ENCODE results near the gene CYP21A2. TPM values are rescaled to one million over a fixed set of nuclear protein-coding genes. Genes with fewer than 3 reads are reported as not detected.
A peak's percentile ranks its signal among the peaks of the same experiment; 100 is the strongest.

CYP21A2 gene
- total RNA-seq, 5 donors from 2014 or later (not counting 1 experiment from before 2014, with no cell fraction given), result 0.43 to 2.2 (median 1.6) TPM

DNA sequence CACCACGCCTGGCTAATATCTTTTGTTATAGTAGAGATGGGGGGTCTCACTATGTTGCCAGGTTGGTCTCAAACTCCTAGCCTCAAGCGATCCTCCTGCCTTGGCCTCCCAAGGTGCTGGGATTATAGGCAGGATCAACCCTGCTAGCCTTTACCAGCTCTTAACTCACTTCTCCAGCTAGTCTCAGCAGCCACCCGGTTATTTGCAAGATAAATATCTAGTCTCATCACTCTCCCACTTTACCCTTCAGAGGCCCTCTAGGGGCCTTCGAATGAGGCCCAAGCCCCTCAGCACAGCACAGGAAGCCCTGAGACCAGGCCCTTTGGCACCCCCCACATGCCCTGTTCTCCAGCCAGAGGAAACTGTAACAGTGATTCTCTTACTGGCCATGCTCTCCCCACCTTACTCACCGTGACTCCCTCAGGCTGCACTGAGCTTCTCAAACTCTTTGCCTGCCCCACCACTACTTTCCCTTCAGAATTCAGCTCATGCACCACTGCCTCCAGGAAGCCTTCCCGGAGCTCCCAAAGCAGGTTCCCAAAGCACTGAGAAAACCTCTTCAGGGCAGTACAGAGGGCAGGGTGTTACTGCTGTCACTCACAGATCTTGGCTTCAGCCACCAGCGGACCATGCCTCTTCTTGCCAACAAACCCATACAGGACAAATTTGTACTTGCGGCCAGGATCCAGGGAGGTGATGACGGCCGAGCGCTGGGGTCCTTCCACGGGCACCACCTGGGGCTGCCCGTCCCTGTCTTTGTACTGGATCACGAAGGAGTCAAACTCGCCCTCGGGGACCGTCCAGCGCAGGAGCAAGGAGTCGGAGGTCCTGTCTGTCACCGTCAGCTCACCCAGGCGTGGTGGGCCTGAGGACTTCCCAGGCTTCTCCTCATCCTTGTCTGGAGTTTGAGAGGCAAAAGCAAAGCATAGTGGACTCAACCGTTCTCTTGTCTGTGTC, 45.9 kb downstream of the CYP21A2 start:
- ATAC-seq (replicated peaks in 1 of 4) (no peak), DNase-seq (no peak)
- Histone ChIP-seq H3K9me3 (no peaks in the 10 kb centered on the region), H3K27me3 (replicated peaks in 1 of 2; ENCODE audit: control insufficient read depth in 2 of 2, extremely low read depth in 1 of 2, insufficient read depth in 2 of 2, low read length in 1 of 2) (peaks cover 0 to 63% of the 10 kb centered on the region in 2 experiments), H3K27ac (ENCODE audit: low read length) (no peak overlapping the region), H3K36me3 (ENCODE audit: control insufficient read depth in 2 of 2, extremely low read depth in 1 of 2, insufficient read depth in 1 of 2, low read length in 1 of 2) (no peaks in the 10 kb centered on the region), H3K4me3 (ENCODE audit: control insufficient read depth in 1 of 2, extremely low read depth in 1 of 2, low read length in 1 of 2) (no peak overlapping the region), H3K4me1 (ENCODE audit: control insufficient read depth in 1 of 2, extremely low read depth in 1 of 2, insufficient read depth in 2 of 2, low read length in 2 of 2) (peaks cover 0 to 13% of the 10 kb centered on the region in 2 experiments)
- 83% methylated on average over 19 of the region's 22 CpGs for WGBS (ENCODE audit: insufficient coverage)
- peaks cover 22 to 33% of the 10 kb centered on the region in 2 donors for H3K27me3 Mint-ChIP-seq
- no peaks in the 10 kb centered on the region for H3K36me3 Mint-ChIP-seq
- H3K4me1 Mint-ChIP-seq, result peaks cover 3 to 9% (median 4%) of the 10 kb centered on the region in 3 donors
- no peak overlapping the region for H3K27ac Mint-ChIP-seq
- ChIA-PET POLR2A (no interaction called here), CTCF (no interaction called here)
- no peaks in the 10 kb centered on the region for H3K9me3 Mint-ChIP-seq
- no peak overlapping the region for H3K4me3 Mint-ChIP-seq

DNA sequence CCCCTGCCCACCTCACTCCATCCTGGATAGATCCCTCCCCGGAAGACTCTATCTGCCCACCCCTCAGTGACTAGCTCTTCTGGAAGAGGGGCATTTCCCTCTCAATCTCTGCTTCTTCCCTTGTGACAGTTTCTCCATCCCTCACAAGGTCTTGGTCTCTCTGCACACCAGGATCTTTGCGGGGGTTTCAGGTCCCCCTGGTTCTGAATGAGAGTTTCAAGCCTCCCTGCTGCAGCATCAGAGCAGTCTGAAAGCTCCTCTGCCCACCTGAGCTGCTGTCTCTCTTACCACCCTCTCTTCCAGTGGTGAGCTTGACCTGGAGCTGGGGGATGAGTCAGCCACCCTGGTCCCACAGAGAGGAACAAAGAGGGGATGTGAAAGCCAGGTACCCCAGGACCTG, 46.6 kb downstream of the CYP21A2 start:
- H3K27ac ChIP-seq (ENCODE audit: low read length), result no peak overlapping the region
- DNase-seq (no peak), ATAC-seq (replicated peaks in 1 of 4) (no peak)
- no peaks in the 10 kb centered on the region for H3K36me3 ChIP-seq (ENCODE audit: control insufficient read depth in 2 of 2, extremely low read depth in 1 of 2, insufficient read depth in 1 of 2, low read length in 1 of 2)
- POLR2A ChIA-PET, result no interaction called here
- H3K4me3 ChIP-seq (ENCODE audit: control insufficient read depth in 1 of 2, extremely low read depth in 1 of 2, low read length in 1 of 2), result no peak overlapping the region
- Mint-ChIP-seq H3K27me3 (peaks cover 22 to 33% of the 10 kb centered on the region in 2 donors), H3K4me1 (peaks cover 3 to 9% (median 4%) of the 10 kb centered on the region in 3 donors), H3K4me3 (no peak overlapping the region), H3K27ac (no peak overlapping the region), H3K36me3 (no peaks in the 10 kb centered on the region), H3K9me3 (no peaks in the 10 kb centered on the region)
- CTCF ChIA-PET, result no interaction called here
- H3K27me3 ChIP-seq (replicated peaks in 1 of 2; ENCODE audit: control insufficient read depth in 2 of 2, extremely low read depth in 1 of 2, insufficient read depth in 2 of 2, low read length in 1 of 2), result peaks cover 0 to 62% of the 10 kb centered on the region in 2 experiments
- H3K9me3 ChIP-seq, result no peaks in the 10 kb centered on the region
- WGBS (ENCODE audit: insufficient coverage), result 89% methylated on average over 1 of the region's 2 CpGs
- peaks cover 0 to 13% of the 10 kb centered on the region in 2 experiments for H3K4me1 ChIP-seq (ENCODE audit: control insufficient read depth in 1 of 2, extremely low read depth in 1 of 2, insufficient read depth in 2 of 2, low read length in 2 of 2)

DNA sequence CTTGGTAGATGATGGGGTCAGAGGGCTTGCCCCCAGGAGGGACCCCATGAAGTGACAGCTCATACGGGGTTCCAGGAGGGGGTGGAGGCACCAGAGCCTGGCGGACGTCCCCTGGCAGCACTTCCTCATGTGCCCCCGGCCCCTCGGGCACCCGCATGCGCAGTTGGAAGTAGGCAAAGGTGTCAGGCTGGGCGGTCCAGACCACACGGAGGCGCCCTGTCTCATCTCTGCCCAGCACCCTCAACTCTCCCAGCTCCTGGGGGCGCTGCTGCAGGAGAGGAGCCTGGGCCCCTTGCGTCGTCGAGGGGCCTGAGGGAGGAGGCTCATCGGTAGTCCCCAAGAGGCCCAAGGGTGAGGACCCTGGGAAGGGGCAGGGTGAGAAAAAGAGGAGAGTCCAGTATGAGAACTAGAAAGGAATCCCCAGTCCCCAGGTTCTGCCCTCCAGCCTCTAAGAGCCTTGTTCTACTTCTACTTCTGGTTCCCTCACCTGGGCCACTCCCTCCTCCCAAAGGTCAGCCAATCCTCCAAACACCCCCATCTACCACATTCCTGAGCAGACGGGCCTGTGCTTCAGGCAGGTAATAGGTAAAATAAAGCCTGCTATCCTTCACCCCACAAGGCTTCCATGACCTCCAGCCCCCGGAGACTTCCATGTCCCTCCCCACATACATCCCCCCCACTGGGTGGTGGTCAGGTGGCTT, 47.7 kb downstream of the CYP21A2 start:
- ChIA-PET CTCF (no interaction called here), POLR2A (no interaction called here)
- Mint-ChIP-seq H3K27me3 (peaks cover 22 to 33% of the 10 kb centered on the region in 2 donors), H3K4me1 (peaks cover 3 to 5% (median 4%) of the 10 kb centered on the region in 3 donors), H3K27ac (peak overlapping the region in 1 of 2 donors; percentile 14), H3K4me3 (peak overlapping the region in 2 of 3 donors; percentile 9 to 31), H3K9me3 (no peaks in the 10 kb centered on the region), H3K36me3 (no peaks in the 10 kb centered on the region)
- DNase-seq (no peak), ATAC-seq (replicated peaks in 1 of 4) (no peak)
- no peaks in the 10 kb centered on the region for H3K9me3 ChIP-seq
- peaks cover 0 to 60% of the 10 kb centered on the region in 2 experiments for H3K27me3 ChIP-seq (replicated peaks in 1 of 2; ENCODE audit: control insufficient read depth in 2 of 2, extremely low read depth in 1 of 2, insufficient read depth in 2 of 2, low read length in 1 of 2)
- H3K27ac ChIP-seq (ENCODE audit: low read length), result no peak overlapping the region
- WGBS (ENCODE audit: insufficient coverage), result 66% methylated on average over 6 of the region's 17 CpGs
- no peaks in the 10 kb centered on the region for H3K36me3 ChIP-seq (ENCODE audit: control insufficient read depth in 2 of 2, extremely low read depth in 1 of 2, insufficient read depth in 1 of 2, low read length in 1 of 2)
- peaks cover 0 to 13% of the 10 kb centered on the region in 2 experiments for H3K4me1 ChIP-seq (ENCODE audit: control insufficient read depth in 1 of 2, extremely low read depth in 1 of 2, insufficient read depth in 2 of 2, low read length in 2 of 2)
- H3K4me3 ChIP-seq (ENCODE audit: control insufficient read depth in 1 of 2, extremely low read depth in 1 of 2, low read length in 1 of 2), result no peak overlapping the region

DNA sequence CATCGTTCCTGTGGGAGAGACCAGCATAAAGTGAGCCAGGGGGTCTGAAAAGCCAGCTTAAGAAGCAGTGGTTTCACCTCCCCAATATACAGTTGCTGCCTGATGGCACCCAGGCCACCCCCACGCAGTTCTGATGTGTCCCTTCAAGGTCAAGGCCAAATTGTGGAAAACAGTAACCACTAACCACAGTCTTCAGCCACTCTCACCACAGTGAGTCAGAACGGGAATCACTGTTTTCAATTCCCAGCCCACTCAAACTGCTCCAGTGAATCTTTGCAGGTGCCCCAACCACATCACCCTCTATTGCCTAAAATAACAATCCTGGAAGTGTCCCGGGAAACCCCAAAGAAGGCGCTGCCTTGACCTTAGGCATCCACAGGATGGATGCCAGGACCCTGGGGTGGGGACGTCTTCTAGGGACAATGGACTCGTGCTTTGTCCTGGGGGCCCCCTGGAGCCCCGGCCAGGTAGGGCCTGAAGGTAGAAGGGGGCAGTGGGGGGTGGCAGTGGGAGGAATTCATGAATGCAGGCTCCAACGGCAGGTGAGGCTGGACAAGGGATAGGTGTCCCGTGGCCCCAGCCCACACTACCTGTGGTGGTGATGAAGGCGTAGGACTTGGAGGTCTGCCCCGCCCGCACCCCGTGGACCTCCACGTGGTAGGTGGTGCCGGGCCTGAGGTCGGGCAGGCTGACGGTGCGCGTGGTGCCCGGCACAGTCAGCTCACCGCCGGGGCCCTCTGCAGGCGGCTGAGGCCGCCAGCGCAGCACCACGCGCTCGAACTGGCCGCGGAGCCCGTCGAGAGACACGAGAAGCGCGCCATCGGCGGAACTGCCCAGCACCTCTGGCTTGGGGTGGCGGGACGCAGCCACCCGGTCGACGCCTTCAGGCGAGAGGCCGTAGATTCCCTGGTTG, 48.7 kb downstream of the CYP21A2 start:
- Histone ChIP-seq H3K4me3 (ENCODE audit: control insufficient read depth in 1 of 2, extremely low read depth in 1 of 2, low read length in 1 of 2) (no peak overlapping the region), H3K4me1 (ENCODE audit: control insufficient read depth in 1 of 2, extremely low read depth in 1 of 2, insufficient read depth in 2 of 2, low read length in 2 of 2) (peaks cover 0 to 13% of the 10 kb centered on the region in 2 experiments), H3K9me3 (no peaks in the 10 kb centered on the region), H3K27ac (ENCODE audit: low read length) (no peak overlapping the region), H3K27me3 (replicated peaks in 1 of 2; ENCODE audit: control insufficient read depth in 2 of 2, extremely low read depth in 1 of 2, insufficient read depth in 2 of 2, low read length in 1 of 2) (peaks cover 0 to 51% of the 10 kb centered on the region in 2 experiments), H3K36me3 (ENCODE audit: control insufficient read depth in 2 of 2, extremely low read depth in 1 of 2, insufficient read depth in 1 of 2, low read length in 1 of 2) (no peaks in the 10 kb centered on the region)
- ChIA-PET POLR2A (no interaction called here), CTCF (no interaction called here)
- no peaks in the 10 kb centered on the region for H3K36me3 Mint-ChIP-seq
- no peak overlapping the region for H3K27ac Mint-ChIP-seq
- peak; percentile 23 to 49 (median 28) for ATAC-seq (replicated peaks in 1 of 4)
- peak in 1 of 35 experiments; percentile 16 for DNase-seq
- no peaks in the 10 kb centered on the region for H3K9me3 Mint-ChIP-seq
- WGBS (ENCODE audit: insufficient coverage), result 22% methylated on average over 38 of the region's 45 CpGs
- peak overlapping the region in 1 of 3 donors; percentile 55 for H3K4me3 Mint-ChIP-seq
- peaks cover 3 to 5% (median 4%) of the 10 kb centered on the region in 3 donors for H3K4me1 Mint-ChIP-seq
- peaks cover 23 to 35% of the 10 kb centered on the region in 2 donors for H3K27me3 Mint-ChIP-seq

DNA sequence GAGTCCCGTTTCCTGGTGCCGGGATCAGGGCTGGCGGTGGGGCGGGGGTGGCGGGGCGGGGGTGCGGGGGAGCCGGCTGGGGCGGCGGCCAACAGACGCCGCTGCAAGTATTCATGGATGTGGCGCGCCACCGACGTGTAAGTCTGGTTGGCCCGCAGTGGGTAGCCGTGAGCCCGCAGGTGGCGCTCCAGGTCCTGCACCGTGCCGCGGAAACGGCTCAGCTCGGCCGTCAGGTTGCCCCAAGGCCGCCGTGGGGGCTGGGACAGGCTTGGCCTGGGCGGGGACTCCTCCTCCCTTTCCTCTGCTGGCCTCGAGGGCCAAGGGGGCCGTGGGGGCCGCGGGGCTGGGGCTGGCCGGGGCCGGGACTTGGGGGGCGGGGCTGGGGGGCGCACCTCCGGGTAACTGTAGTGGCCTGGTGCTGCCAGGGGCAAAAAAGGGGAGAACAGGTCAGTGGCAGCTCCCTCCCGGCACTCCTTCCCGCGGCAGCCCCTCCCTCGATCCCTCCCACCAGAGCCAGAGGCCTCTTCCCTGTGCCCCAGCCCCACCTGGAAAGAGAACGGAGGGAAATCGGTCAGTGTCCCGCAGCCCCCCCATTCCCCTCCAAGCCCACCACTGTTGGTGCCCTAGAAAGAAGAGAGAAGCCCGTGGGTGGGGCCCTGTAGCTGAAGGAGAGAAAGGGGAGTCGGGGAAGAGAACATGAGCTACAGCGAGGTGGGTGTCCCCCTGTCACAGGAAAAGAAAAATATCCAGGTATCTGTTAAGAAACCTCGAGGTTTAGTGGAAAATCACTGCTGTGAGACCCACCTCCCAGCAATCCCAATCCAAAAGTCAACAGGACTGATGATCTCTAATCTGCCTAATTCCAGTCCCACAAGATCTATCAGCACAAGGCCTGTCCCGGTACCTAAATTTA, 49.6 kb downstream of the CYP21A2 start:
- ChIA-PET POLR2A (no interaction called here), CTCF (interaction anchor here in 1 of 2 donors (0.6 kb wide), 1 partner anchor 359 kb away, joined by 3 read pairs; no protein-coding TSS in a partner anchor)
- 11% methylated on average over 29 of the region's 50 CpGs for WGBS (ENCODE audit: insufficient coverage)
- peak; percentile 88 to 96 (median 94) for ATAC-seq (replicated peaks in 1 of 4)
- peak overlapping the region in 1 of 3 donors; percentile 55 for H3K4me3 Mint-ChIP-seq
- H3K27ac Mint-ChIP-seq, result no peak overlapping the region
- peaks cover 0 to 49% of the 10 kb centered on the region in 2 experiments for H3K27me3 ChIP-seq (replicated peaks in 1 of 2; ENCODE audit: control insufficient read depth in 2 of 2, extremely low read depth in 1 of 2, insufficient read depth in 2 of 2, low read length in 1 of 2)
- no peaks in the 10 kb centered on the region for H3K36me3 ChIP-seq (ENCODE audit: control insufficient read depth in 2 of 2, extremely low read depth in 1 of 2, insufficient read depth in 1 of 2, low read length in 1 of 2)
- H3K4me1 ChIP-seq (ENCODE audit: control insufficient read depth in 1 of 2, extremely low read depth in 1 of 2, insufficient read depth in 2 of 2, low read length in 2 of 2), result peaks cover 0 to 13% of the 10 kb centered on the region in 2 experiments
- H3K4me3 ChIP-seq (ENCODE audit: control insufficient read depth in 1 of 2, extremely low read depth in 1 of 2, low read length in 1 of 2), result no peak overlapping the region
- peaks cover 27 to 37% of the 10 kb centered on the region in 2 donors for H3K27me3 Mint-ChIP-seq
- peak; percentile 27 to 79 (median 60) for DNase-seq
- no peaks in the 10 kb centered on the region for H3K36me3 Mint-ChIP-seq
- H3K27ac ChIP-seq (ENCODE audit: low read length), result no peak overlapping the region
- peaks cover 3 to 5% (median 4%) of the 10 kb centered on the region in 3 donors for H3K4me1 Mint-ChIP-seq
- H3K9me3 Mint-ChIP-seq, result no peaks in the 10 kb centered on the region
- no peaks in the 10 kb centered on the region for H3K9me3 ChIP-seq
